Measurements from ENCODE around the gene LY6G5B. TPM values are rescaled to one million over a fixed set of nuclear protein-coding genes. Genes with fewer than 3 reads are reported as not detected.

The LY6G5B gene
- total and polyA plus RNA-seq, 2 donors (not counting 3 experiments of a cell fraction or from before 2014, with no cell fraction given), result 15.4 to 25.0 TPM

DNA sequence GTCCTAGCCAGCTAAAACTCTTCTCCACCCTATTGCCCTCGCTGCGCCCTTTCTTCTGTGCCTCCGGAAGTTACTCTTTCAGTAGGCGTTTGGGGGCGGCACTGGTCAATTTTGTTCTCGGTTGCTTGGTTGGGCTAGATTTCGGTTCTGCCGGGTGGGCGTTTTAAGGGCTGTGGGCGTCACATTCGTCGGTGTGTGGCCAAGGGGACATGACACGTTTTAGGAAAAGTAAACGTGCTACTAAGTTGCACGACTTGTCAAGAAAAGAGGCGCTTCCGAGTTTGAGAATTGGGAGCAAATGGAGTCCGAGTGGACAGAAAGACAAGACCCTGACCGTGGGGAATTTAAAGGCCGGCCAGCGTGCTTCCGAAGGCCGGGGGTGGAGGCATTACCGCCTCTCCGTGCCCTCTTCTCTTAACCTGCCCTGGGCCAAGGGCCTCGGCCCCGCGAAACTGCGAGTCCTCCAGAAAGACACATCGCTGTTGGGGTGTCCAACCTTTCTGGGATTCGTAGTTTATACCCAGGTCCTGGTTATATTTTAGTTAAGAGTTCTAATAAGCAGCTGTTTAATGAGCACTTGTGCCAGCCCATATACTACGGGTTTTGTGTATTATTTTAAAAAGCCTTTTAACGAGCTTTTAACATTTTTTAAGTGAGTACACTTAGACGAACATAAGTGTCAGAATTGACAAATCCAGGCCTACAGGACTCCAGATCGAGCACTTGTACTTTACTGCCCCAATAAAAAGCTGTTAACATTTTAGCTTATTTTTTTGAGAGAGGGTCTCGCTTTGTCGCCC is 16.7 kb upstream of the LY6G5B start:
- peak; percentile 97 for FAIRE-seq
- CTCF ChIA-PET, result interaction anchor here (0.7 to 4.0 kb wide), 11 partner anchors 9 to 299 kb away, joined by 3 to 38 read pairs (median 3); partner anchors contain the start of genes C6orf47, GPANK1, HSPA1B and PRRC2A
- Histone ChIP-seq H3K9me3 (replicated peaks; ENCODE audit: control insufficient read depth, insufficient read depth, low read length) (no peaks in the 10 kb centered on the region), H3K79me2 (ENCODE audit: control insufficient read depth, insufficient read depth, low read length) (peaks cover 29% of the 10 kb centered on the region), H3K27me3 (ENCODE audit: control insufficient read depth in 2 of 2, insufficient read depth in 2 of 2, low read length in 2 of 2) (no peaks in the 10 kb centered on the region), H3K27ac (ENCODE audit: insufficient read depth, low read depth, low read length) (peak overlapping the region; percentile 83), H3K4me1 (ENCODE audit: control insufficient read depth, extremely low read depth, insufficient read depth, low read length) (peaks cover 23% of the 10 kb centered on the region), H3K9ac (replicated peaks; ENCODE audit: extremely low read depth, insufficient read depth, low read length) (peak overlapping the region; percentile 94), H3K9me1 (replicated peaks; ENCODE audit: control insufficient read depth, extremely low read depth, insufficient read depth, low read length) (no peaks in the 10 kb centered on the region), H2AFZ (ENCODE audit: low read depth, low read length) (peak overlapping the region; percentile 61), H4K20me1 (replicated peaks; ENCODE audit: control insufficient read depth, extremely low read depth, insufficient read depth, low read length) (no peaks in the 10 kb centered on the region), H3K36me3 (ENCODE audit: control insufficient read depth in 2 of 2, extremely low read depth in 1 of 2, insufficient read depth in 2 of 2, low read length in 2 of 2) (peaks cover 6 to 15% of the 10 kb centered on the region in 2 experiments), H3K4me2 (ENCODE audit: insufficient read depth, low read length) (peak overlapping the region; percentile 32), H3K4me3 (replicated peaks in 1 of 3; ENCODE audit: insufficient read depth in 1 of 3, low read depth in 1 of 3, low read length in 3 of 3) (peak overlapping the region; percentile 23 to 80 (median 62))
- intact Hi-C loops (cut with micrococcal nuclease), result loop anchor here (1.0 to 2.0 kb wide), 9 partner anchors 7 to 210 kb away; partner anchors contain the start of genes ABHD16A, C6orf47, HSPA1B and NFKBIL1
- BruUV-seq (replicated peaks), result TSS peak; percentile 71
- no peak for DNase-seq (ENCODE audit: low read depth, low spot score)
- POLR2A ChIA-PET, result interaction anchor here (0.5 to 2.2 kb wide), 6 partner anchors 8 to 35 kb away, joined by 3 to 13 read pairs (median 4); partner anchors contain the start of genes C6orf47 and GPANK1
- TF ChIP-seq MYC (IDR thresholded peaks at IDR 0.05; ENCODE audit: low read depth, low read length) (no peak), POLR2AphosphoS5 (IDR thresholded peaks at IDR 0.05; ENCODE audit: insufficient read depth, low read depth, low read length) (peak; percentile 22)
- TF ChIP-seq, protein P1, sequence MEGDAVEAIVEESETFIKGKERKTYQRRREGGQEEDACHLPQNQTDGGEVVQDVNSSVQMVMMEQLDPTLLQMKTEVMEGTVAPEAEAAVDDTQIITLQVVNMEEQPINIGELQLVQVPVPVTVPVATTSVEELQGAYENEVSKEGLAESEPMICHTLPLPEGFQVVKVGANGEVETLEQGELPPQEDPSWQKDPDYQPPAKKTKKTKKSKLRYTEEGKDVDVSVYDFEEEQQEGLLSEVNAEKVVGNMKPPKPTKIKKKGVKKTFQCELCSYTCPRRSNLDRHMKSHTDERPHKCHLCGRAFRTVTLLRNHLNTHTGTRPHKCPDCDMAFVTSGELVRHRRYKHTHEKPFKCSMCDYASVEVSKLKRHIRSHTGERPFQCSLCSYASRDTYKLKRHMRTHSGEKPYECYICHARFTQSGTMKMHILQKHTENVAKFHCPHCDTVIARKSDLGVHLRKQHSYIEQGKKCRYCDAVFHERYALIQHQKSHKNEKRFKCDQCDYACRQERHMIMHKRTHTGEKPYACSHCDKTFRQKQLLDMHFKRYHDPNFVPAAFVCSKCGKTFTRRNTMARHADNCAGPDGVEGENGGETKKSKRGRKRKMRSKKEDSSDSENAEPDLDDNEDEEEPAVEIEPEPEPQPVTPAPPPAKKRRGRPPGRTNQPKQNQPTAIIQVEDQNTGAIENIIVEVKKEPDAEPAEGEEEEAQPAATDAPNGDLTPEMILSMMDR (IDR thresholded peaks at IDR 0.05; ENCODE audit: extremely low read depth in 1 of 2, insufficient read depth in 1 of 2, low read depth in 1 of 2, low read length in 2 of 2), result no peak
- TF ChIP-seq, protein P2, sequence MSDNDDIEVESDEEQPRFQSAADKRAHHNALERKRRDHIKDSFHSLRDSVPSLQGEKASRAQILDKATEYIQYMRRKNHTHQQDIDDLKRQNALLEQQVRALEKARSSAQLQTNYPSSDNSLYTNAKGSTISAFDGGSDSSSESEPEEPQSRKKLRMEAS (IDR thresholded peaks at IDR 0.05; ENCODE audit: insufficient read depth, insufficient read length), result no peak
- dilution Hi-C loops (cut with MboI; ENCODE audit: extremely low pct_ligation_motif_present, low sequenced_read_pairs), result no loop called here
